IMR-90 (cell line): ENCODE data around the gene ZSWIM5. TPM values are rescaled to one million over a fixed set of nuclear protein-coding genes. Genes with fewer than 3 reads are reported as not detected.

ENCODE experiments used
- ATAC-seq: fragments of 200-7000 bp; cut with Tn5 transposase; 2 replicates; pipeline ENCODE4 v1.9.1; 2020; ENCODE audit warnings: low read depth, mild to moderate bottlenecking, moderate library complexity
- BruUV-seq: library from RNA; stranded (reverse); fragments of 400-500 nt; replicated peaks from 2 replicates; lab custom pipeline; 2021; lab: Mats Ljungman, UMichigan
- CTCF ChIA-PET: fragments of 300-600 bp; formaldehyde crosslinking; extraction: SDS; loops from one replicate; lab custom pipeline; 2021; ENCODE audit warnings: antibody characterized with exemption; lab: Yijun Ruan, JAX
- POLR2A ChIA-PET: fragments of 300-600 bp; sonication (Branson Sonifier 250); formaldehyde crosslinking; loops from one replicate; lab custom pipeline; 2022; ENCODE audit warnings: antibody characterized with exemption; ENCODE audit not compliant: unreplicated experiment; lab: Charles Lee
- DNase-seq: peaks from one replicate; pipeline ENCODE4 v3.0.0; 2013
- H2AFZ ChIP-seq: replicated peaks from 2 replicates; pipeline ENCODE3; 2013; ENCODE audit warnings: low read length, mild to moderate bottlenecking; ENCODE audit not compliant: poor library complexity
- H2AK5ac ChIP-seq: 2 replicates; pipeline ENCODE4 v1.6.1; 2013; ENCODE audit warnings: low read depth, low read length, inconsistent platforms
- H2AK9ac ChIP-seq: replicated peaks from 2 replicates; pipeline ENCODE3; 2013; ENCODE audit warnings: mild to moderate bottlenecking, low read depth, low read length, moderate library complexity; ENCODE audit not compliant: poor library complexity
- H2BK120ac ChIP-seq: 2 replicates; pipeline ENCODE4 v1.6.1; 2013; ENCODE audit warnings: low read depth, low read length, inconsistent platforms
- H2BK15ac ChIP-seq: 3 replicates; pipeline ENCODE4 v1.6.1; 2013; ENCODE audit warnings: low read depth, low read length, inconsistent platforms
- H2BK20ac ChIP-seq: 2 replicates; pipeline ENCODE4 v1.6.1; 2013; ENCODE audit warnings: low read depth, mild to moderate bottlenecking, inconsistent platforms, low read length, moderate library complexity
- H2BK5ac ChIP-seq: 2 replicates; pipeline ENCODE4 v1.6.1; 2013; ENCODE audit warnings: mild to moderate bottlenecking, low read depth, low read length, inconsistent platforms; ENCODE audit not compliant: poor library complexity, severe bottlenecking
- H3K14ac ChIP-seq: replicated peaks from 2 replicates; pipeline ENCODE4 v1.6.1; 2013; ENCODE audit warnings: low read depth, low read length, inconsistent platforms
- H3K18ac ChIP-seq: 2 replicates; pipeline ENCODE4 v1.6.1; 2013; ENCODE audit warnings: low read depth, low read length, control low read depth
- H3K23ac ChIP-seq: 2 replicates; pipeline ENCODE4 v1.6.1; 2013; ENCODE audit warnings: low read depth, low read length, inconsistent platforms
- H3K27ac ChIP-seq: 2 replicates; pipeline ENCODE4 v1.5.1; 2013; ENCODE audit warnings: mild to moderate bottlenecking, control low read depth, low read length; ENCODE audit not compliant: insufficient read depth
- H3K27me3 ChIP-seq: 2 replicates; pipeline ENCODE4 v1.6.1; 2013; ENCODE audit warnings: low read length; ENCODE audit not compliant: control insufficient read depth, insufficient read depth
- H3K36me3 ChIP-seq: 2 replicates; pipeline ENCODE4 v1.6.1; 2013; ENCODE audit warnings: low read length, mixed read lengths; ENCODE audit not compliant: control insufficient read depth, insufficient read depth
- H3K4ac ChIP-seq: 2 replicates; pipeline ENCODE4 v1.6.1; 2013; ENCODE audit warnings: low read depth, low read length, inconsistent platforms
- H3K4me1 ChIP-seq: 2 replicates; pipeline ENCODE4 v1.6.1; 2013; ENCODE audit warnings: low read length, mixed read lengths; ENCODE audit not compliant: control insufficient read depth, insufficient read depth
- H3K4me2 ChIP-seq: 2 replicates; pipeline ENCODE4 v1.6.1; 2013; ENCODE audit warnings: low read depth, mild to moderate bottlenecking, control low read depth, low read length, moderate library complexity
- H3K4me3 ChIP-seq: 2 replicates; pipeline ENCODE4 v1.5.1; 2013; ENCODE audit warnings: low read depth, mild to moderate bottlenecking, control low read depth, low read length, moderate library complexity; ENCODE audit not compliant: insufficient read depth
- H3K56ac ChIP-seq: 2 replicates; pipeline ENCODE4 v1.6.1; 2013; ENCODE audit warnings: low read length, inconsistent platforms; ENCODE audit not compliant: insufficient read depth; ENCODE audit errors: extremely low read depth
- H3K79me1 ChIP-seq, 2 experiments: 2 replicates each; pipeline ENCODE4 v1.6.1; 2013; ENCODE audit warnings: low read length in 2 of 2, inconsistent platforms in 1 of 2, low read depth in 1 of 2
- H3K9ac ChIP-seq: 2 replicates; pipeline ENCODE4 v1.6.1; 2013; ENCODE audit warnings: low read depth, low read length, control low read depth
- H3K9me1 ChIP-seq: 2 replicates; pipeline ENCODE4 v1.6.1; 2013; ENCODE audit warnings: low read length, inconsistent platforms; ENCODE audit not compliant: insufficient read depth
- H3K9me3 ChIP-seq: 2 replicates; pipeline ENCODE4 v1.6.1; 2013; ENCODE audit warnings: low read length; ENCODE audit not compliant: control insufficient read depth, insufficient read depth
- H4K20me1 ChIP-seq: 2 replicates; pipeline ENCODE4 v1.6.1; 2013; ENCODE audit warnings: low read length, inconsistent platforms; ENCODE audit not compliant: insufficient read depth
- H4K5ac ChIP-seq: 2 replicates; pipeline ENCODE4 v1.6.1; 2013; ENCODE audit warnings: mild to moderate bottlenecking, low read depth, low read length, control low read depth
- H4K8ac ChIP-seq, 2 experiments: 2 replicates each; pipeline ENCODE4 v1.6.1; 2013; ENCODE audit warnings: low read depth in 2 of 2, low read length in 2 of 2, control low read depth in 1 of 2, inconsistent platforms in 1 of 2
- H4K91ac ChIP-seq: 2 replicates; pipeline ENCODE4 v1.6.1; 2013; ENCODE audit warnings: low read depth, low read length, inconsistent platforms; ENCODE audit not compliant: insufficient read depth
- BHLHE40 ChIP-seq: fragments of 150-350 bp; IDR thresholded peaks from 2 replicates; pipeline ENCODE4 v1.6.1; 2016; ENCODE audit warnings: mild to moderate bottlenecking, low read depth, low read length
- CTCF ChIP-seq: conservative IDR thresholded peaks from 2 replicates; pipeline ENCODE4 v1.5.1; 2012; ENCODE audit warnings: mild to moderate bottlenecking, low read depth, low read length, improper control_type of control experiment
- MAFK ChIP-seq: IDR thresholded peaks from 2 replicates; pipeline ENCODE4 v1.6.1; 2012; ENCODE audit warnings: low read depth, low read length, improper control_type of control experiment
- MAZ ChIP-seq: IDR thresholded peaks from 2 replicates; pipeline ENCODE4 v1.6.1; 2012; ENCODE audit warnings: low read depth, mild to moderate bottlenecking, low read length, improper control_type of control experiment, moderate library complexity, borderline replicate concordance
- MXI1 ChIP-seq: IDR thresholded peaks from 2 replicates; pipeline ENCODE4 v1.6.1; 2012; ENCODE audit warnings: low read depth, mild to moderate bottlenecking, low read length, moderate library complexity, borderline replicate concordance
- POLR2A ChIP-seq: IDR thresholded peaks from 2 replicates; pipeline ENCODE4 v1.6.1; 2012; ENCODE audit warnings: mild to moderate bottlenecking, low read depth, low read length
- RCOR1 ChIP-seq: IDR thresholded peaks from 2 replicates; pipeline ENCODE4 v1.6.1; 2012; ENCODE audit warnings: mild to moderate bottlenecking, low read length, improper control_type of control experiment; ENCODE audit not compliant: insufficient replicate concordance
- SMC3 ChIP-seq: fragments of 150-350 bp; IDR thresholded peaks from 2 replicates; pipeline ENCODE4 v1.6.1; 2016; ENCODE audit warnings: low read depth, mild to moderate bottlenecking, antibody characterized with exemption, low read length, moderate library complexity
- WGBS, 2 experiments: methylation state at CpG; one replicate each; pipeline versions ENCODE4 v1.1.5 to v1.1.7; 2013; ENCODE audit warnings: missing lambda C conversion rate in 2 of 2; ENCODE audit not compliant: insufficient read length in 1 of 2; ENCODE audit errors: extremely low coverage in 2 of 2; 5-methylcytosine and 5-hydroxymethylcytosine counted together
- dilution Hi-C: fragments of 300-500 bp; cut with HindIII; formaldehyde crosslinking; loops from one replicate; pipeline ENCODE4 v1.14.3; 2018; ENCODE audit warnings: low sequenced_read_pairs; ENCODE audit not compliant: unreplicated experiment
- in situ Hi-C: fragments of 300-500 bp; cut with MboI; formaldehyde crosslinking; loops from 3 replicates; pipeline ENCODE4 v1.14.3; 2019; ENCODE audit warnings: low sequenced_read_pairs, inconsistent platforms, mixed read lengths
- intact Hi-C: fragments of 100-400 bp; cut with micrococcal nuclease; formaldehyde crosslinking; loops from 2 replicates; pipeline ENCODE4 v1.10.0; 2022
- polyA plus RNA-seq, 3 experiments: library from polyadenylated mRNA; depleted of rRNA; stranded (reverse); fragments of >200 nt; gene quantifications; 2 replicates each; pipeline ENCODE4 v1.2.3, GENCODE V29; 2012; ENCODE audit warnings: low replicate concordance in 1 of 3
- total RNA-seq: library from RNA; depleted of rRNA; stranded (reverse); fragments of >200 nt; gene quantifications from 2 replicates; pipeline ENCODE4 v1.2.3, GENCODE V29; 2012

The ZSWIM5 gene
- total and polyA plus RNA-seq, 2 of the 4 experiments (the other 2 are of a cell fraction) = under 0.01 to 0.03 TPM

DNA sequence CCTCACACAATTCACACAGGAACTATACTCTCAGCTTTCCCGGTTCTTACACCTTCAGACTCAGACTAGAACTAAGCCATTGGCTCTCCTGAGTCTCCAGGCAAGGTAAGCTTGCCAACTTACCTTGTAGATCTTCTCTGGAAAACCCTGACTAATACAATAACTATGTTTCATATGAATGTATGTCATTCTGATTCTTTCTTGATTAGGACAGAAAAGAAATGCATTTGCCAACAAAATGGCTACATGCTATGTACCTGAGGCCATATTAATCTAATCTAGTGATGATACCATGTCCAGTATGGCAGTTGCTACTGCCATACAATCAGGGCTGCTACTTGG is 9.8 kb upstream of the ZSWIM5 start:
- CTCF ChIA-PET = no interaction called here

More for the DNA sequence above, 9.8 kb upstream of the ZSWIM5 start:
- Histone ChIP-seq H2AK5ac (no peak overlapping the region), H3K4me1 (no peaks in the 10 kb centered on the region), H4K8ac (no peak overlapping the region), H3K14ac (no peak overlapping the region), H3K36me3 (no peaks in the 10 kb centered on the region), H3K9me1 (no peaks in the 10 kb centered on the region), H3K79me1 (no peaks in the 10 kb centered on the region), H3K23ac (no peak overlapping the region), H3K4me3 (no peak overlapping the region), H3K18ac (no peak overlapping the region), H3K4me2 (no peak overlapping the region), H3K27ac (no peak overlapping the region), H3K56ac (no peak overlapping the region), H3K9me3 (no peaks in the 10 kb centered on the region), H3K27me3 (peaks cover 17% of the 10 kb centered on the region), H3K9ac (no peak overlapping the region), H4K91ac (no peak overlapping the region), H2AFZ (no peak overlapping the region), H2BK5ac (no peak overlapping the region), H4K20me1 (no peaks in the 10 kb centered on the region), H2BK20ac (no peak overlapping the region), H3K4ac (no peak overlapping the region), H2BK120ac (no peak overlapping the region), H2AK9ac (no peak overlapping the region), H2BK15ac (no peak overlapping the region), H4K5ac (no peak overlapping the region)
- ATAC-seq (no peak), DNase-seq (no peak)
- dilution Hi-C loops (no loop called here), intact Hi-C loops (no loop called here), in situ Hi-C loops (no loop called here)
- BruUV-seq = no TSS peak
- TF ChIP-seq SMC3 (no peak), MAZ (no peak), MAFK (no peak), MXI1 (no peak), CTCF (no peak), BHLHE40 (no peak), RCOR1 (no peak), POLR2A (no peak)
- WGBS, 2 experiments = no CpG with 5 or more reads among the region's 1 CpG
- POLR2A ChIA-PET = no interaction called here
